HT-29 (cell line): ENCODE results near the gene MUC15. TPM values are rescaled to one million over a fixed set of nuclear protein-coding genes. Genes with fewer than 3 reads are reported as not detected.
A peak's percentile ranks its signal among the peaks of the same experiment; 100 is the strongest.

Source experiments
- DNase-seq: peaks from one replicate; pipeline ENCODE4 v3.0.0-alpha.2; 2015; ENCODE audit warnings: low spot score
- total RNA-seq: library from RNA; depleted of rRNA; stranded (reverse); fragments of >200 nt; shearing (Covaris generic); gene quantifications from 2 replicates; pipeline ENCODE4 v1.2.3, GENCODE V29; 2014

MUC15 gene
- total RNA-seq, 1 experiment from 2014 or later: 0.28 TPM

DNA sequence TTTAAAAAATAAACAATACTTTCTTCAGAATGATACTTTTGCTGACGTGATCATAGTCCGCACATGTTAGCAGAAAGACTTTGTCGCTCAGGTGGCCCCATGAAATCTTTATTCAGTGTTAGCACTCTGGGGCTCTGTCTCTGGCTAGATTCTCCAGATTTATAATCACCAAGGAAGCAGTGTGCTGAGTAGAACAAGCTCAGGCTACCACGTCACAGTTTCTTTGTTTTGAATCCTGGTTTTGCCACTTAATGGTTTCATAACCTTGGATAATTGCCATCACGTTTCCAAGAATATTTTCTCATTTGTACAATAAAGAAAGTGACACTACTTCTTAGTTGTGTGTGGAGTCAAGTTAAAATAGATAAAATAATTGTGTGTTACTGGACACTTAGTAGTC is 3.9 kb upstream of the MUC15 start:
- no peak for DNase-seq

DNA sequence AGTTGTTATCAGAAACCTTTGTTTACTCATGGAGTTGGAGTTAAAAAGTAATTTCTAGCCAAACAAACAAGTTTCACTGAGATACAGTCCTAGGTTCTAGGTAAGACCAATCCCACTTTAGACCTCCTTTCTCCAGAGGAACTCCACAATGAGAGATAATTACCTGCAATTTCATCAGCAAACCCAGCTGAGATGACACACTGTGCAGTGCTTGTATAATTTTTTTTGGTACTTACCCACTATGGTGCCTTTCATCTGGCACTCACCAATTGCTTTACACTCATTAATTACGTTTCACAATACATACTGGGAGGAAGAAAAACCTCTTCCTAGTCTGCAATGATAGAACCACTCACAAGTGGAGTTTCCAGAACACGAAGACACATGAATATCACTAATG is 1.8 kb upstream of the MUC15 start:
- no peak for DNase-seq

DNA sequence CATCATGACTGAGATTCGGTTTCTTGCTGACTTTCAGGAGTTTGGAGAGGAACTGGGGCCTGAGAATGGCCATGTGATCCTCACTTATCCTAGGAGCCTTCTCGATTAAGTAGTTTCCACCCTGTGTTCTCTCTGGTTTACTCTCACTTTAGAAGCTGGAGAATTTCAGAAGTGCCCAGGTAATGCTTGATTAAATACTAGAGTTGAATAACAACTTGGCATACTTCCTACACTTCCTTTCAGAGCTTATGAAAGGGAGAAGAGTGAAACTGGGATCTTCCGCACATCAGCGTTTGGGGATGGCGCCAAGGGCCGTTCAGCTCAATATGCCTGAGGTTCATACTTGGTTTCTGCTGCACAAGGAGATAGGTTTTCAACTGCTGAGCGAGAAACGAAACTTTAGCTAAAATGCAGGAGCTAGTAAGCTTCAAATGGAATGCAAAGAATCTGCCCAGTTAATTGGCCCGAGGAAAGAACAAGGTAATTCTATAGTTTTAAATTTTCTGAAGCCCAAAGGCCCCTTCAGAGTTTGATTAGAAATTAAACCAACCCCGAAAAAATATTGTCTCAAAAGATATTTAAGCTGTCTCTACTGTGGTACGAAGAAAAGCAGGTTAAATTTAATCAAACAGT is 823 bp upstream of the MUC15 start:
- no peak for DNase-seq

DNA sequence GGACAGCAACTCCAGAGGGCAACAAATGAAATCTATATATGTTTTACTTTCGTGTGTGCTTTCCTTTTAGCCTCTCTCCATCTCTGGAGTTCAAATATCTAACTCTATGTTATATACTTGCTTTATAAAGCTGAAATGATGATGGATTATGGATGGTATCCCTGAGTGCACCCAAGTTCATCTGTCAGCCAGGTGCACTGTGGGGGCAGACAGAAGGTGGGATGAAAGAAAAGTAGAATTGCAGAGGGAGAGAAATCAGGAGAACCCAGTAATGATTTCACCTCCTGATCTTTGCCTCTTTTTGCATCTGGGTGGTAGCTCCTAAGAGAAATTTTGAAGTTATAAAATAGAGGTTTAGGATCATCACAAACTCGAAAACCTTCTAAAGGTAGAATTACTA is 2.4 kb downstream of the MUC15 start:
- DNase-seq: no peak

DNA sequence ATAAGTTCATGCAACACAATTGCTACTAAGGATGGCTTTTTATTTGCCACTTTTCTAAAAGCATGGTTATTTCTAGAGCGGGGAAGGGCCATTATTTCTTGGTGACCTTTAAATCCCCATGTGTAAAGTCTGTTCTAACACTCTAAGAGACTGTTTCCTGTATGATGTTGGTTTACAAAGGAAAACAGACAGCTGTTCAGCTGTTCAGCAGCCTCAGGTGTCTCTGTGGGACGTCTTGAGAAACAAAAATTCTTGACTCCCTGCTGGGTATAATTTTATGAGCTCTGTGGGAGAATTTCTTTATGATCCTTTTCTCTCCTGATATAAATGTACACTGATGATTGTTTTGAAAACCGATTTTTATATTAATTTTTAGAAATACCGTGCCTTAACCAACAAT is 13.9 kb downstream of the MUC15 start:
- no peak for DNase-seq

DNA sequence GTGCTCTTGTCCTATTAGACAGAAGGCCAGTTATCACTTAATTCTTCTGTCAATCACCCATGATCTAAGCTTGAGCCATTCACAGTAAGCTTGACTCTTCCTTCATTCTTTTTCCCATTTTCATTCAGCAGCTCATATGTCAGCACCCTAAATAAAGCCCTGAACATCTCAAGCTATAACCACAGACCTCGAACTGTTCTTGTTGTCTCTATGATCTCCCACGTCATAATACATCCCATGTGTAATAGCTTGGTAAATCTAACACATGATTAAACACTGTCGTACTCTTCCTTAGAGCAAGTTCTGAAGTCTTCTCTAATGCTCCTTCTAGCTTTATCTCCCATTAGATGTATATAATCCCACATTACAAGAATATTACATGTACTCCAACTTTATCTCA is 14.4 kb downstream of the MUC15 start:
- DNase-seq: no peak

DNA sequence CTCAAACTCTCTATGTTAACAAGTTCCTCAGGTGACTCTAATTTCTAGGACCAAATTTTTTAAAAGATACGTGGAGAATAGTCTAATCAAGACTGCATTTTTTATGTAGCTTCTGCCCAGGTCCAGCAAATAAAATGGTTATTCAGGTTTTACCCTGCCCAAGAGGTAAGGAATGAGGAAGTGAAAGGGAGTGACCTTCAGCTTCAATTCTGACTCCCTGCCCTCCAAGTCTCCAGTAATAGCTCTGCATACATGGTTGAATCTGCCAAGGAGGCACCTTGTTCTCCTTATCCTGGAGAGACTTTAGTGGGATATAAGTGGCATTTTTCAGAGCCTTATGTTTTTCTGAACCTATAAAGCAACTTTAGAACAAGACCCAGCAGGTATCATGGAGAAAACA is 15.5 kb downstream of the MUC15 start:
- DNase-seq: peak; percentile 77

DNA sequence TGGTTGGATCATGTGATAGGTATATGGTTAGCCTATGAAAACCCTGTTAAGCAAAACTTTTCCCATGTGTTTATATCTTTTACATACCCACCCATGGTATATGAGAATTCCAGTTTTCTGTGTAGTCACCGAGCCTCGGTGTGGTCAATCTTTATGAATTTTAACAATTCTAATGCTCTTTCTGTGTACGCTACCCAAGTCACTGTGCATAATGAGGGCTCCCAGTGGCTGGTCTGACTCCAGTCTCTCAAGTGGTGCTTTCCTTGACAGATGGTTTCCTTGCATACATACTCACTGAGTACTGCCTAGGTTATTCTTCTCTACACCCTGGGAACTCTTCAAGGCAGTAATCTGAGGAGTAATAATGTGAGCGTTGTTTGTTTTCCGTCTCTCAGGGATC is 17.6 kb downstream of the MUC15 start:
- no peak for DNase-seq

DNA sequence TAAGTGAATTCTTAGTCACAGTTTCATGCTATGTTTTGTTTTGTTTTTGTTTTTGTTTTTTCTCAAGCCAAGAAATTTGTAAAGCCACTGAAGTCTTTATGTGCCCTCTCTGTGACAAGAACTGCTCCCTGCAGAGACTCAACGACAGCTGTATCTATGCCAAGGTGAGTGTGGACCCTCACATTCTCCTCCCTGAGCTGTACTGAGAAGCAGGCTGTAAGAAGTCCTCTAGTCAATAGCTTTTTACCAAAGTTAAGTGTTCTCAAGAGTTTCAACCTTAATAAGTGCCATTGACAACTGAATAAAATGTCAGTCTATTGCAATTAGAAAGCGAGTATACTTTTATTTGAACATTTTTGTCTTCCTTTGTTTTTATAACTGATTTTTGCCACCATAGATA is 18.9 kb downstream of the MUC15 start:
- no peak for DNase-seq

DNA sequence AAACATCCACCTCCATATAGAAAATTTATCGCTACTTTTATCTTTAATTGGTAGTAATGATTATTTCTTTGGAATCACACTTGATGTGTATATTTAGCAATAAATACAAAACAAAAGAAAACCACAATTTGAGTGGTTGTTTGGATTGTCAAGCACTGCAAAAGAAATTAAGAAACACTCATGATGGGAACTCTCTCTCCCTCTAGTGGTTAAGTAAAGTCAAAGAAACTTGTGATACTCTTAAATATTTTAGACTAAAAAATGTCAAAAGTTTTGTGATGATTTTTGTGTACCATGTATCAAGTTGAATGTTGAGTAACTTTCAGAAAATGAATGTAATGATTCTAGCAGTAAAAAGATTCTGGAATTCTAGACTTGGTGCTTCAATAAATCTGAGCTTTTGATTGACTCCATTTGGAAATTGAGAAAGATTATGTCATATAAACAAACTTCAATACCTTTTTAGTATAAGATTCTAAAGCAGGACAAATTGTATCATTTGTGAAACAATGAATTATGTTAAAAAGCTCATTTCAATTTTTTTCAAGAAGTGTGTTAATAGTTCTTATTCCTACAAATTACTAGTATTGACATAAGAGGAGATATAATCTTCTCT is 20.8 kb downstream of the MUC15 start:
- DNase-seq: peak; percentile 53

DNA sequence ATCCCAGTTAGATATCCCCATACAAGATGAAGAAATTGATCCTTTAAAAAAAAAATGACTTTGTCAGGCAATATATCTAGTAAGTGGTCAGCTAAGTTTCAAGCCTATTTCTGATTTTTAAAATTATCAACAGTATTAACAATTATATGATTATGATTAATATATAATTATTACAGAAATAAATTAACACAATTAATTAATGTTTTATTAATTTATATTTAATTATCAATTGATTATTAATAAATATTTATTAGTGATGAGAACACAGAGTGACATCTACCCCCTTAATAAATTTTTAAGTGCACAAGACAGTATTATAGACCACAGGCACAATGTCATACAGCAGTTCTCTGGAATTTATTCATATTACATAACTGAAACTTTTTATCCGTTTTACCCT is 22.0 kb downstream of the MUC15 start:
- DNase-seq: no peak

DNA sequence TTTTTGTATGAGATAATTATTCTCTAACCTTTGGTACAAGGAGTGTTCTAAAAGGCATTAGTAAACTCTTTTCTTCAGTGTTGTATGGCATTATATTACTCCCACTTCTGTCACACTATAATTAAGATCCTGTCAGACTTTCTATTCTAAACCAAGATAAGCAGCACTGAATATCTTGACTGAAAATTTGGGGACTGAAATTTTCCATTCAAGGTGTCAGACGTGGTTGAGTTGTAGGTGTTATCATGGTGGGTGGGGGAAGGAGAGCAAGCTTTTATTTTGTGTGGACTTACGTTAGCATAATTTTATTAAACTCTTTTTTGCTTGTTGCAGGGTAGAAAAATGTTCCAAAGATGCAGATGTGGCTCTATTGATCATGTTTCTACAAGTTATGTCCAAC is 22.9 kb downstream of the MUC15 start:
- DNase-seq: no peak

DNA sequence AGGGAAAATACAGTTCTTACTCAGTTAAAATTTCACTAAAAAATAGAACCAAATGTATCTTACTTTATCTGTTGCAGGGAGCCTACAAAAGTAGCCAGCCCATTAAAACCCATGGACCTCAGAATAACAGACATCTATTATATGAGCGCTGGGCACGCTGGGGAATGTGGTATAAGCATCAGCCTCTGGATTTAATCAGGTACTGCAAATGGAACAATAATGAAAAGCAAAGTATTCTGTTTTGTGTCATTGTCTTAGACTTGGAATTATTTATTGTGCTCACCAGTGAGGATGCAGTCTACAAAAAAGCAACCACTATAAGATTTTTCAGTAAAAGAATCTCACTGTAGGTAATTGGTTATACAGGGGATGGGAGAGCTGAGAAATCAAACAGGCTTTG is 30.2 kb downstream of the MUC15 start:
- no peak for DNase-seq

DNA sequence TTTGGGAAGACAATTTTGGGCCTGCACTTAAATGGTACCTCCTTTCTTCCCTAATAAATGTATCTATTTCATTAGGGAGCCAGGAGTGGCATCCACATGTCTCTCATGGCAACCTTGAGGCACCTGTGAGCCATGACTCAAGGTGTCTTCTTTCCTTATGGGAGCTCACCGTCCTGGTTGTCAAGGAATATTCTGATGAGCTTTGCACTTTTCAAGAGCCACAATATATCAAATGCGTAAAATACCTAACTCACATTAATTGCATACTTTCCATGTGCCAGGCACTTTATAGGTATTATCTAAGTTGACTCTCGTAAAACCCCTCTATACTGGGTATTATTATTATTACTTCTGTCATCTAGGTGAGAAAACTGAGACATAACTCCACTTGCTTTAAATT is 32.5 kb downstream of the MUC15 start:
- DNase-seq: no peak

DNA sequence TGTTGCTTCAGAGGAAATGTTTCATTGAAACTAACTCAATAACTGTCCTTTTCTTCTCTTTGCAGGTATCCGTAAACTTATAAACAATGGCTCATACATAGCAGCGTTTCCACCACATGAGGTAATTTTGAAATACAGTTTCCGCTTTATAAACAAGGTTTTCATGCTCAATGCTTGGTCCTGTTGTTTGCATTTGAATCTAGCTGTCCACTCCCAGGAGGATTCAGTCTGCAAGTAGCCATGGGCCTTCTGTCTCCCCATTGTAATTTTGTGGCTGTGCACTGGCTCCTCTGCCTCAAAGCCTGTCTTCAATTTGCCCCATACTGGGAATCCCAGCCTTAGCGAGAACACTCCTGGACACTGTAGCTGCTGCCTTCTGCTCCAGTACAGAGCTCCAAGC is 34.7 kb downstream of the MUC15 start:
- DNase-seq: no peak

DNA sequence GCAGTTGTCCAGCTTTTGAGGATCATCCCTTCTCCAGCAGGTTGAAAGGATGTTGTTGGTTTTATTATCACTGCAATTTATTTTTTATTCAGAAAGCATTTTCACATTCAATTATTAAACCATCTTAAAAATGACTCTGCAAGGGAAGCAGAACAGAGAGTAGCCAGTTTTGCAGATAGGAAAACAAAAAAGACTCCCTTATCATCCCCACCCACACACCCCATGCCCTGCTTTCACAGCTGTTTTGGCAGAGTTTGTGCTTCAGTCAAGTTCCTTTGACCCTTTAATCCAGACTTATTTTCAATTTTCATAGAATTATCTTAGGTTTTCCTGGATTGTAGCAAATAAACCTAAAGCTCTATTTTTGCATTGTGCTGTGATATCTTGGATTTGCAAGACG is 44.4 kb downstream of the MUC15 start:
- DNase-seq: no peak

DNA sequence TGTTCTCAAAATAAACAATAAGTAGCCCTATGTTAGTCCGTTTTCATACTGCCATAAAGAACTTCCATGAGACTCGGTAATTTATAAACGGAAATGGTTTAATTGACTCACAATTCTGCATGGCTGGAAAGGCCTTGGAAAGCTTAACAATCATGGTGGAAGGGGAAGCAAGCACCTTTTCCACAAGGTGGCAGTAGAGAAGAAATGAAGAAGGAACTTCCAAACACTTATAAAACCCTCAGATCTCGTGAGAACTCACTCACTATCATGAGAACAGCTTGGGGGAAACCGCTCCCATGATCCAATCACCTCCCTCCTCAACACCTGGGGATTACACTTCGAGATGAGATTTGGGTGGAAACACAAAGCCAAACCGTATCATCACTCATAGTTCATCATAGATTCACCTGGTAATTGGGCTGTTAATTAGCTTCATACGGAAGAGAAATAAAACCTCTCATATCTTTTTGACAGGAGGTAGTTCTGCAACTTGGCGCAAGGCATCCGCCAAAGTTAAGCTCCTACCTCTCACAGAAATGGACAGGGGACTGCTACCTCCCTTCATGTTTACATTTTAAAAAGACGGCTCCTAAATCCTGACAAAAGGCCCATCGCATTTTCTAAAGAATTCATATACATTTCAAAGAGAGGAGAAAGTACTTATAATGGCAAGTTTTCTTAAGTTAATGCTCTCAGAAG is 49.0 kb downstream of the MUC15 start:
- DNase-seq: peak; percentile 52

DNA sequence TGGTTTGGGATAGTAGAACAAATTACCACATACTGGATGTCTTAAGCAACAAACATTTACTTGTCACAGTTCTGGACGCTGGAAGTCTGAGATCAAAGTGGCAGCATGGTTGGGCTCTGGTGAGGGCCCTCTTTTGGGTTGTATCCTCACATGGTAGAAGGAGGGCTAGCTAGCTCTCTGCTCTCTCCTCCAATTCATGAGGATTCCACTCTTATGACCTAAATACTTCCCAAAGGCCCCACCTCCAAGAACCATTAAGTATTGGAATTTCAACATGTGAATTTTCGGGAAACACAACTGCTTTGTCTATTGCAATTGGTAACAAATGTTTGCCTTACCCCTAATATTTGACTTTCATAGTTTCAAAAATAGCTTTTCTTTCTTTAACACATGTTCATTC is 52.6 kb downstream of the MUC15 start:
- DNase-seq: no peak

DNA sequence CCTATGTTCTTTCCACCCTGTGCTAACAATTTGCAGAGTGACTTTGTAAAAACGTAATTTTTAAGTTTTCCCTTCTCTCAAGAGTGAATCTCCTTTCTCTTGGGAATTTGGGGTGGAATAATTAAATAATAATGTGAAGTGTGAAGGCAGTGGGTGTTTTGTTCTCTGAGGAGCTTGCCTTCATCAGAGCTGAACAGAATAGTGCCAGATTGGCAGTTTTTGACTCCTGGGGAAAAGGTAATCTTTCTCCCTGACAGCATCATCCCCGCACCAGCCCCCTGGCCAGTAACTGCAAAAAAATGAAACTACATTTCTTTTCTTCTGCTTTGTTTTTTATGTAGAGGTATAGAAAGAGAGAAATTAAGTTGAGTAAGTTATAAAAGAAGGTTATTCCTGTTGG is 59.9 kb downstream of the MUC15 start:
- DNase-seq: no peak

DNA sequence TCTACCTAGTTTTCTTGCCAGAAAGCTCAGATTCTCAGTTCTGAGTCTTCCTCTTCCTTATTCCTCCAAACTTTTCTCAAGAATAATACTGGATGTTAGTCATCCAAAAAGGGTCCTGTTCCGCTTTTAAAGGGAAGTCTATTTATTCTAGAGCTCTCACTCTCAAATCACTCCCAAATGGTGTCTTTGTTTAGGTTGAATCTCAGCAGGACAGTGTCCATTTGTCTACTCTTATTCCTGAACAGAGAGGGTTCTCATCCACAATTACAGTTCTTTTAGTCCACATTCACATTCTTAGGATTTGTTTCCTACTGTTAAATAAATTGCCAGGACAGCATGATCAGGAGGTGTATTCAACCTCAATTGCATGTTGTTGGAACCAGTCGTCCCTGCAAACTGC is 61.3 kb downstream of the MUC15 start:
- no peak for DNase-seq

DNA sequence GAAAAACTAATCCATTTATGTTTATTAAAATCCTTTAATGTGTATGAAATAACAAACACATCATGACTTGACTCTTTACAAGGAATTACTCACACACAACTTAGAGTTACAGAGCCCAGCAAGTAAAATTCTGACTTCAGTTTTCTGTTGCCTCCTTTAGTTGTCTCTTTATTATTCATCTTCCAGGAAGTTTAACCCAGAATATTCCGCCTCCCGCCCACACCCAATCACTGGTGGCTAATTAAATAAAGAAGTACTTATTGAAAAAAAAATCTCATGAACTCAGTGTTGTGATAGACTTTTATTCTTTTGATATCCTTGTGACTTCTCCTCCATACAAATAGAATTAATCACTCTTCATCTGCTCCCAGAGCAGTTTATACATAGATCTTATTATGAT is 61.9 kb downstream of the MUC15 start:
- no peak for DNase-seq
